CD4-positive, alpha-beta T cell (primary cell): ENCODE measurements around the gene SNED1. TPM values are rescaled to one million over a fixed set of nuclear protein-coding genes. Genes with fewer than 3 reads are reported as not detected.

ENCODE experiments used
- ATAC-seq: fragments of 200-7000 bp; cut with Tn5 transposase; one replicate; pipeline ENCODE4 v1.10.0; 2022; ENCODE audit warnings: mild to moderate bottlenecking; ENCODE audit not compliant: poor library complexity
- CTCF ChIA-PET: fragments of 350-600 bp; sonication (Branson Sonifier 250); formaldehyde crosslinking; loops from one replicate; lab custom pipeline; 2021; ENCODE audit warnings: antibody characterized with exemption, inconsistent platforms; lab: Charles Lee
- POLR2A ChIA-PET: fragments of 350-600 bp; sonication (Branson Sonifier 250); formaldehyde crosslinking; loops from one replicate; lab custom pipeline; 2021; ENCODE audit warnings: antibody characterized with exemption, inconsistent platforms; lab: Charles Lee
- DNase-seq, 14 experiments: peaks; one replicate each; pipeline ENCODE4 v3.0.0-alpha.2; 2013 to 2020; ENCODE audit warnings: mixed read lengths in 2 of 14
- H3K27ac ChIP-seq, 2 donors: one replicate each; pipeline versions ENCODE4 v1.5.1 to v1.7.0; 2013; ENCODE audit warnings: low read length in 2 of 2, low read depth in 1 of 2, mild to moderate bottlenecking in 1 of 2
- H3K27me3 ChIP-seq, 2 experiments: 1 replicate in 1 of 2; 2 replicates in 1 of 2; pipeline versions ENCODE4 v1.6.1 to v1.7.0; 2013; ENCODE audit warnings: low read length in 2 of 2, control low read depth in 1 of 2, mild to moderate bottlenecking in 1 of 2, moderate library complexity in 1 of 2; ENCODE audit not compliant: insufficient read depth in 2 of 2, control insufficient read depth in 1 of 2
- H3K36me3 ChIP-seq: one replicate; pipeline ENCODE4 v1.6.1; 2013; ENCODE audit warnings: low read length, control low read depth; ENCODE audit not compliant: insufficient read depth
- H3K4me1 ChIP-seq: one replicate; pipeline ENCODE4 v1.6.1; 2013; ENCODE audit warnings: low read length, control low read depth; ENCODE audit not compliant: insufficient read depth
- H3K4me3 ChIP-seq: one replicate; pipeline ENCODE4 v1.5.1; 2013; ENCODE audit warnings: mild to moderate bottlenecking, low read length, moderate library complexity
- H3K9me3 ChIP-seq, 2 experiments: 1 replicate in 1 of 2; 2 replicates in 1 of 2; pipeline versions ENCODE4 v1.6.1 to v1.7.0; 2013; ENCODE audit warnings: low read length in 2 of 2, mild to moderate bottlenecking in 2 of 2, control low read depth in 1 of 2, moderate library complexity in 1 of 2; ENCODE audit not compliant: control insufficient read depth in 1 of 2, insufficient read depth in 1 of 2
- H3K27ac Mint-ChIP-seq: one replicate; pipeline ENCODE4 v1.8.0; 2020; ENCODE audit warnings: mixed read lengths
- H3K27me3 Mint-ChIP-seq: one replicate; pipeline ENCODE4 v1.8.0; 2021; ENCODE audit warnings: mixed read lengths
- H3K36me3 Mint-ChIP-seq: one replicate; pipeline ENCODE4 v1.8.0; 2021; ENCODE audit warnings: low read depth, mixed read lengths
- H3K4me1 Mint-ChIP-seq: one replicate; pipeline ENCODE4 v1.8.0; 2021; ENCODE audit warnings: low read depth, mixed read lengths
- H3K4me3 Mint-ChIP-seq: one replicate; pipeline ENCODE4 v1.8.0; 2020; ENCODE audit warnings: mild to moderate bottlenecking, mixed read lengths
- H3K9me3 Mint-ChIP-seq: one replicate; pipeline ENCODE4 v1.8.0; 2020; ENCODE audit warnings: mixed read lengths
- intact Hi-C, 2 experiments: fragments of 100-400 bp; cut with DNase I in 1 of 2; cut with micrococcal nuclease in 1 of 2; formaldehyde crosslinking; loops; one replicate each; pipeline versions ENCODE4 v1.15.1 to v1.9.0; 2023 to 2025; cut with DNase I, micrococcal nuclease
- total RNA-seq, 174 experiments: library from RNA in 2 of 174; stranded (reverse) in 2 of 174; gene quantifications; one replicate each; pipeline ENCODE4 v1.2.3 and lab custom pipeline; 2021 to 2026
- TF ChIP-seq, protein P1 (sequence below): fragments of 200-600 bp; IDR thresholded peaks from one replicate; pipeline ENCODE4 v1.8.0; 2022; ENCODE audit warnings: antibody characterized with exemption, mild to moderate bottlenecking

The SNED1 gene
- total RNA-seq, 2 experiments from 2014 or later: 42.0 to 42.7 TPM

DNA sequence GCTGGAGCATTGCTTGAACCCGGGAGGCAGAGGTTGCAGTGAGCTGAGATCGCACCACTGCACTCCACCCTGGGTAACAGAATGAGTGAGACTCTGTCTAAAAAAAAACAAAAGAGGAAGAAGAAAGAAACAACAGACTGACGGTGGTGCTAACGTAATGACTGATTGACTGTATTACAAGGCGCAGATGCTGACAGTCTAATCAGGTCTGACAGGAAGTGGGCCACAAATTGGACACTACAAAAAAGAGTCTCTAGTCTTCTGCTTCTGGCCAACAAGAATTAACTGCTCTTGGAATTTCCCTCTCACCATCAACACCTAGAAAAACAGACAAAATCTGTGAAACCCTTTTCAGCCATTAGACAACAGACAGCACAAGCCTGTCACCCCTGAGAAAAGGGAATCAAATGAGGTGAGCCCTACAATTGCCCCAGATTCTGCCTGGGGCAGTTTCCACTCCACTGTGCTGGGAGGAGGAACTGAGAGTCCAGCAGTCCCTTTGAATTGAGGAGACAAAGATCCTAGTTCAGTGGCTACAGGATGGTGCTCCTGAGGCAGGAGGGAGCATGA lies 43.3 kb downstream of the SNED1 start:
- no peak overlapping the region for H3K4me3 ChIP-seq
- intact Hi-C loops: loop anchor here in 1 of 2 experiments (10.0 kb wide), 1 partner anchor 47 kb away; the partner anchor contains the start of gene SNED1
- peaks cover 7% of the 10 kb centered on the region for H3K36me3 Mint-ChIP-seq
- TF ChIP-seq, protein P1, sequence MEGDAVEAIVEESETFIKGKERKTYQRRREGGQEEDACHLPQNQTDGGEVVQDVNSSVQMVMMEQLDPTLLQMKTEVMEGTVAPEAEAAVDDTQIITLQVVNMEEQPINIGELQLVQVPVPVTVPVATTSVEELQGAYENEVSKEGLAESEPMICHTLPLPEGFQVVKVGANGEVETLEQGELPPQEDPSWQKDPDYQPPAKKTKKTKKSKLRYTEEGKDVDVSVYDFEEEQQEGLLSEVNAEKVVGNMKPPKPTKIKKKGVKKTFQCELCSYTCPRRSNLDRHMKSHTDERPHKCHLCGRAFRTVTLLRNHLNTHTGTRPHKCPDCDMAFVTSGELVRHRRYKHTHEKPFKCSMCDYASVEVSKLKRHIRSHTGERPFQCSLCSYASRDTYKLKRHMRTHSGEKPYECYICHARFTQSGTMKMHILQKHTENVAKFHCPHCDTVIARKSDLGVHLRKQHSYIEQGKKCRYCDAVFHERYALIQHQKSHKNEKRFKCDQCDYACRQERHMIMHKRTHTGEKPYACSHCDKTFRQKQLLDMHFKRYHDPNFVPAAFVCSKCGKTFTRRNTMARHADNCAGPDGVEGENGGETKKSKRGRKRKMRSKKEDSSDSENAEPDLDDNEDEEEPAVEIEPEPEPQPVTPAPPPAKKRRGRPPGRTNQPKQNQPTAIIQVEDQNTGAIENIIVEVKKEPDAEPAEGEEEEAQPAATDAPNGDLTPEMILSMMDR: no peak
- H3K9me3 ChIP-seq: no peaks in the 10 kb centered on the region
- peak overlapping the region; percentile 78 for H3K27ac Mint-ChIP-seq
- POLR2A ChIA-PET: no interaction called here
- peak overlapping the region; percentile 45 for H3K4me3 Mint-ChIP-seq
- H3K9me3 Mint-ChIP-seq: no peaks in the 10 kb centered on the region
- H3K27me3 Mint-ChIP-seq: peaks cover 5% of the 10 kb centered on the region
- H3K36me3 ChIP-seq: no peaks in the 10 kb centered on the region
- CTCF ChIA-PET: no interaction called here
- H3K27ac ChIP-seq: no peak overlapping the region
- no peaks in the 10 kb centered on the region for H3K27me3 ChIP-seq
- peak in 3 of 14 experiments; percentile 22 to 40 (median 38) for DNase-seq
- ATAC-seq: peak; percentile 31
- H3K4me1 Mint-ChIP-seq: peaks cover 14% of the 10 kb centered on the region
- peaks cover 28% of the 10 kb centered on the region for H3K4me1 ChIP-seq

DNA sequence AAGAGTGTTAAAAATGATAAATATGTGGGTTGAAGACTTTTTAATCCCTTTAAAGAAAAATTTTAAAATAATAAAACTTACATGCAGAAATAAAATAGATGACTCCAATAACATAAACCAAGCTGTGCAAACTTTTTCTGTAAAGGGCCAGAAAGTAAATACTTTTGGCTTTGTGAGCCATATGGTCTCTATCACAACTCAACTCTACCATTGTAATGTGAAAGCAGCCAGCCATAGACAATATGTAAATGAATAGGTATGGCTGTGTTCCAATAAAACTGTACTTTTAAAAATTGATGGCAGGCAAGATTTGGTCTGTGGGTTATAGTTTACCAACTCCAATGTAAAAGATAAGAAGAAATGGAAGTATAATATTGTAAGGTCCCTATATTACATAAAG lies 45.2 kb downstream of the SNED1 start:
- no peak overlapping the region for H3K4me3 ChIP-seq
- Mint-ChIP-seq H3K4me3 (no peak overlapping the region), H3K9me3 (no peaks in the 10 kb centered on the region), H3K36me3 (no peaks in the 10 kb centered on the region), H3K27me3 (no peaks in the 10 kb centered on the region), H3K4me1 (peaks cover 6% of the 10 kb centered on the region), H3K27ac (no peak overlapping the region)
- intact Hi-C loops: loop anchor here in 1 of 2 experiments (10.0 kb wide), 1 partner anchor 49 kb away; the partner anchor contains the start of gene SNED1
- peaks cover 11% of the 10 kb centered on the region for H3K4me1 ChIP-seq
- CTCF ChIA-PET: no interaction called here
- no peak for DNase-seq
- H3K36me3 ChIP-seq: no peaks in the 10 kb centered on the region
- ATAC-seq: no peak
- POLR2A ChIA-PET: no interaction called here
- H3K27me3 ChIP-seq: no peaks in the 10 kb centered on the region
- no peaks in the 10 kb centered on the region for H3K9me3 ChIP-seq
- TF ChIP-seq, protein P1: no peak
- no peak overlapping the region for H3K27ac ChIP-seq

DNA sequence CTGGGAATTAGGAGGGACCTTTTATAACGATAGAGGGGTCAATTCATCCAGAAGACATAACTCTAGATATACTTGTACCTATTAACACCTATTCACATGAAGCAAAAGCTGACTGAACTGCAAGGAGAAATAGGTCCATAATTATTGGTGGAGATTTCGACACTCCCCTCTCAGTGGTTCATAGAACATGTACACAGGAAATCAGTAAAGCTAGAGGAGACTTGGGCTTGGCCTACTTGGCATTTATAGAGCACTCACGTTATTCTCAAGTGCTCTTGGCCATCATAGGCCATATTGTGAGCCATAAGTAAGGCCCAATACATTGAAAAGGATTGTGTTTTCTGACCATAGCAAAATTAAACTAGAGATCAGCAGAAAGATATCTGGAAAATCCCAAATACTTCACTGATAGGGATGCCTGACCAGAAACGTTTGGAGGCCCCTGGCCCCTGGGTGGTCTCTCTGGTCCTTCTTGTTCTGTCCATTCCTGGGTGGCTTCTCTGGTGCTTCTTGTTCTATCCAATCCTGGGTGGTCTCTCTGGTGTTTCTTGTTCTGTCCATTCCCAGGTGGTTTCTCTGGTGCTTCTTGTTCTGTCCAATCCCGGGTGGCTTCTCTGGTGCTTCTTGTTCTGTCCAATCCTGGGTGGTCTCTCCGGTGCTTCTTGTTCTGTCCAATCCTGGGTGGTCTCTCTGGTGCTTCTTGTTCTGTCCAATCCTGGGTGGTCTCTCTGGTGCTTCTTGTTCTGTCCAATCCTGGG lies 49.0 kb downstream of the SNED1 start:
- Mint-ChIP-seq H3K4me1 (no peaks in the 10 kb centered on the region), H3K4me3 (no peak overlapping the region), H3K27me3 (no peaks in the 10 kb centered on the region), H3K36me3 (no peaks in the 10 kb centered on the region), H3K27ac (no peak overlapping the region), H3K9me3 (no peaks in the 10 kb centered on the region)
- H3K9me3 ChIP-seq: no peaks in the 10 kb centered on the region
- ChIA-PET POLR2A (no interaction called here), CTCF (no interaction called here)
- intact Hi-C loops: loop anchor here in 1 of 2 experiments (10.0 kb wide), 1 partner anchor 53 kb away; the partner anchor contains the start of gene SNED1
- TF ChIP-seq, protein P1: no peak
- no peak for DNase-seq
- H3K27me3 ChIP-seq: no peaks in the 10 kb centered on the region
- no peak overlapping the region for H3K4me3 ChIP-seq
- H3K36me3 ChIP-seq: no peaks in the 10 kb centered on the region
- ATAC-seq: no peak
- no peak overlapping the region for H3K27ac ChIP-seq
- H3K4me1 ChIP-seq: no peaks in the 10 kb centered on the region
